ENCODE results near the gene USB1. TPM values are rescaled to one million over a fixed set of nuclear protein-coding genes. Genes with fewer than 3 reads are reported as not detected.

The USB1 gene
- 100 to 1,000 TPM in 1 of 2 donors, 10 to 100 TPM in 1; 74.3 to 124 TPM for total RNA-seq

- DNase-seq (ENCODE audit: low spot score) (peak; percentile 87), ATAC-seq (peak; percentile 87 to 90)
- peak within 1 kb of the TSS; percentile 87 for H3K4me3 Mint-ChIP-seq
- peaks cover 12% of the 10 kb centered on the region for H3K36me3 Mint-ChIP-seq
- peaks cover 43 to 49% of the 10 kb centered on the region in 2 donors for H3K4me1 Mint-ChIP-seq (ENCODE audit: low read depth in 2 of 2)
- no peaks in the 10 kb centered on the region for H3K9me3 Mint-ChIP-seq
- H3K27me3 Mint-ChIP-seq, result no peaks in the 10 kb centered on the region
- peak within 1 kb of the TSS; percentile 78 to 91 for H3K27ac Mint-ChIP-seq
Measured at GRCh38 chr16:58000706-58001676, at the start of gene USB1. Gene USB1, plus strand, starts transcription at chr16:58001407. Its CDS starts 77 bp downstream, at chr16:58001484.

DNA sequence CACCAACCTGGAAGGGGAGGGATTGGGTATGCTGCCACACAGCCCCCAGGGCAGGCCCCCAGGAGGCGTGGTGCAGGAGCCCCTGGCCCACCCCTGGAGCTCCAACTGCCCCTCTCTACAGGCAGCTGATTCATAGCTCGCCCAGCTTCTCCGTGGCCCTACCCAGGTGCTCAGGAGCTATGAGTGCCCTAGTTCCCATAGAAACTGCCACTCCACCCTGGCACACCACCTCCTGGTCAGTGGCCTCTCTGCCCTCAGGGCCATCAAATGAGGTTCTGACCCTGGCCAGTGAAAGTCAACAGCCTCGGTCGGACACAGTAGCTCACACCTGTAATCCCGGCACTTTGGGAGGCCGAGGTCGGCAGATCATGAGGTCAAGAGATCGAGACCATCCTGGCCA is 48.3 kb upstream of the USB1 start:
- no peaks in the 10 kb centered on the region for H3K9me3 Mint-ChIP-seq

GRCh38 chr16:57953857-57954256 is 47.4 kb upstream of the USB1 start:
- Mint-ChIP-seq H3K36me3 (no peaks in the 10 kb centered on the region), H3K27me3 (peaks cover 0 to 3% of the 10 kb centered on the region in 2 donors), H3K9me3 (no peaks in the 10 kb centered on the region), H3K4me3 (no peak overlapping the region), H3K4me1 (ENCODE audit: low read depth in 2 of 2) (no peaks in the 10 kb centered on the region), H3K27ac (no peak overlapping the region)
- DNase-seq (ENCODE audit: low spot score), result no peak
- no peak for ATAC-seq

More for the DNA sequence above, 48.3 kb upstream of the USB1 start:
- Mint-ChIP-seq H3K4me1 (ENCODE audit: low read depth in 2 of 2) (no peaks in the 10 kb centered on the region), H3K27ac (no peak overlapping the region), H3K36me3 (no peaks in the 10 kb centered on the region), H3K4me3 (no peak overlapping the region), H3K27me3 (peaks cover 0 to 3% of the 10 kb centered on the region in 2 donors)
- DNase-seq (ENCODE audit: low spot score), result no peak
- ATAC-seq, result no peak

DNA sequence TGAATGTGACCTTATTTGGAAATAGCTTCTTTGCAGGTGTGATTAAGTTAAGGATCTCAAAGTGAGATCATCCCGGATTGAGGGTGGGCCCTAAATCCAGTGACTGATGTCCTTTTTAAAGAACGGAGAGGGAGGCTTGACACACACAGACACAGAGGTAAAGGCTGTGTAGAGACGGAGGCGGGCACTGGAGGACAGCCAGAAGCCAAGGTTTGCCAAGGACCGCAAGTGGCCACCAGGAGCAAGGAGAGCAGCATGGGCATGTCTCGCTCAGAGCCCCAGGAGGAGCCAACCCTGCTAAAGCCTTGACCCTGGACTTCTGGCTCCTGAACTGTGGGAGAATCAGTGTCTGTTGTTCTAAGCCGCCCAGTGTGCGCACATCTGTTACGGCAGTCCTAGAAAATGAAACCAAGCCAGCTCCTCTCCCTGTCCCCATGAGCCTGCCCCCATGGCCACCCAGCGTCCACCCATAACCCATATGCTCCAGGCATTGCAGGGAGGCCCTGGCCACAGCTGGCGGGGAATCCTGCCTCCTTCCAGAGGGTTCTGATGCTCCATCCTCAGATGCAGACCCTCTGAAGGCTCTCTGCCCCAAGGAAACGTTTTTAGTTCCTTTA is 45.5 kb upstream of the USB1 start:
- ATAC-seq (no peak), DNase-seq (ENCODE audit: low spot score) (no peak)
- Mint-ChIP-seq H3K4me1 (ENCODE audit: low read depth in 2 of 2) (no peaks in the 10 kb centered on the region), H3K36me3 (no peaks in the 10 kb centered on the region), H3K27ac (no peak overlapping the region), H3K4me3 (no peak overlapping the region), H3K9me3 (no peaks in the 10 kb centered on the region), H3K27me3 (no peaks in the 10 kb centered on the region)

GRCh38 chr16:57956270-57956808 is 44.9 kb upstream of the USB1 start:
- ATAC-seq, result no peak
- no peaks in the 10 kb centered on the region for H3K36me3 Mint-ChIP-seq
- H3K4me1 Mint-ChIP-seq (ENCODE audit: low read depth in 2 of 2), result no peaks in the 10 kb centered on the region
- no peak for DNase-seq (ENCODE audit: low spot score)
- H3K27ac Mint-ChIP-seq, result no peak overlapping the region
- H3K9me3 Mint-ChIP-seq, result no peaks in the 10 kb centered on the region
- H3K4me3 Mint-ChIP-seq, result no peak overlapping the region
- no peaks in the 10 kb centered on the region for H3K27me3 Mint-ChIP-seq

- DNase-seq (ENCODE audit: low spot score) (no peak), ATAC-seq (no peak)
- H3K27ac Mint-ChIP-seq, result no peak overlapping the region
- H3K4me1 Mint-ChIP-seq (ENCODE audit: low read depth in 2 of 2), result no peaks in the 10 kb centered on the region
- H3K27me3 Mint-ChIP-seq, result no peaks in the 10 kb centered on the region
- H3K9me3 Mint-ChIP-seq, result no peaks in the 10 kb centered on the region
- no peaks in the 10 kb centered on the region for H3K36me3 Mint-ChIP-seq
- H3K4me3 Mint-ChIP-seq, result no peak overlapping the region
Measured at GRCh38 chr16:57956924-57957672, 44.1 kb upstream of the USB1 start.

GRCh38 chr16:57957673-57958392 is 43.4 kb upstream of the USB1 start:
- H3K4me3 Mint-ChIP-seq, result no peak overlapping the region
- ATAC-seq, result no peak
- no peak overlapping the region for H3K27ac Mint-ChIP-seq

DNA sequence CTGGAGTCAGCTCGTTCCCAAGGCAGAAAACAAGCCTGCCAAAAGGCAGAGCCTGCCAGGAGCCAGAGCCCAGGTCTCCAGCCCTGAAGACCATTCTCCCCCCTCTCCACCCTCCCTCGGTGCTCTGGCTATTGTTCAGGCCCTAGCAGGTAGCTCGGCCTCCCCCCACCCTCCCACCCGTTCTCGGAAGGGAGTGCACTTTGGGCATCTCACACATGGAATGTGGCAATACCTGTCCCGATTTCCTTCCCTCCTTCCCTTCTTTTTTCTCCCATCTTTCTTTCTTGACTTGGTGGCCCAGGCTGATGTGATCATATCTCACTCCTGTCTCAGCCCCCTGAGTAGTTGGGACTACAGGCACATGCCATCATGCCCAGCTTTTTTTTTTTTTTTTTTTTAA is 42.7 kb upstream of the USB1 start:
- ATAC-seq, result no peak
- DNase-seq (ENCODE audit: low spot score), result no peak
- no peak overlapping the region for H3K4me3 Mint-ChIP-seq
- H3K4me1 Mint-ChIP-seq (ENCODE audit: low read depth in 2 of 2), result no peaks in the 10 kb centered on the region
- no peaks in the 10 kb centered on the region for H3K9me3 Mint-ChIP-seq
- H3K27ac Mint-ChIP-seq, result no peak overlapping the region
- H3K27me3 Mint-ChIP-seq, result no peaks in the 10 kb centered on the region
- H3K36me3 Mint-ChIP-seq, result no peaks in the 10 kb centered on the region

More at GRCh38 chr16:57957673-57958392, 43.4 kb upstream of the USB1 start:
- Mint-ChIP-seq H3K9me3 (no peaks in the 10 kb centered on the region), H3K36me3 (no peaks in the 10 kb centered on the region), H3K27me3 (no peaks in the 10 kb centered on the region), H3K4me1 (ENCODE audit: low read depth in 2 of 2) (no peaks in the 10 kb centered on the region)
- no peak for DNase-seq (ENCODE audit: low spot score)

GRCh38 chr16:57959121-57959520 is 42.1 kb upstream of the USB1 start:
- Mint-ChIP-seq H3K4me1 (ENCODE audit: low read depth in 2 of 2) (no peaks in the 10 kb centered on the region), H3K36me3 (no peaks in the 10 kb centered on the region), H3K4me3 (no peak overlapping the region), H3K27ac (no peak overlapping the region), H3K27me3 (no peaks in the 10 kb centered on the region), H3K9me3 (no peaks in the 10 kb centered on the region)
- DNase-seq (ENCODE audit: low spot score) (no peak), ATAC-seq (no peak)

- Mint-ChIP-seq H3K27me3 (no peaks in the 10 kb centered on the region), H3K9me3 (no peaks in the 10 kb centered on the region), H3K36me3 (no peaks in the 10 kb centered on the region), H3K27ac (no peak overlapping the region), H3K4me3 (no peak overlapping the region), H3K4me1 (ENCODE audit: low read depth in 2 of 2) (no peaks in the 10 kb centered on the region)
- ATAC-seq (no peak), DNase-seq (ENCODE audit: low spot score) (no peak)
Measured at GRCh38 chr16:57959804-57960203, 41.4 kb upstream of the USB1 start.

DNA sequence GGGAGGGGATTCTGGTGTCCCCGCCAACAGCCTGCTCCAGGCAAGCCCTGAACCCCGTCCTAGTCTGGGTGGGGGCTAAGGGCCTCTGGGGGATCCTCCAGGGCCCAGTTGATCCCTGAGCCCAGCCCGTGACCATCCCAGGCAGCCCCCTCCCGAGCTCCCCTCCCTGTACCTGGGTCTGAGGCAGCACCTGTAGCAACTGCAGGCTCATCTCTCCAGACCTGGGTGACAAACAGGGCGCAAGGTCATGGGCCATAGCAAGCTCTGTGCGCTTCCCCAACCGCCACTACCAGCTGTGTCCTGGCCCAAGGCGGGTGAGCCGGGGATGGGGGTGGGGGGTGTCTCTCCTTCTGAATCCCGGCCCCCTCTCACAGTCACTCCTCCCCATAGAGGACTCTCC is 40.9 kb upstream of the USB1 start:
- Mint-ChIP-seq H3K4me1 (ENCODE audit: low read depth in 2 of 2) (no peaks in the 10 kb centered on the region), H3K36me3 (no peaks in the 10 kb centered on the region), H3K27me3 (no peaks in the 10 kb centered on the region), H3K27ac (no peak overlapping the region), H3K4me3 (no peak overlapping the region), H3K9me3 (no peaks in the 10 kb centered on the region)
- DNase-seq (ENCODE audit: low spot score), result no peak
- no peak for ATAC-seq

GRCh38 chr16:57960826-57961472 is 40.3 kb upstream of the USB1 start:
- no peak for ATAC-seq
- no peak for DNase-seq (ENCODE audit: low spot score)
- Mint-ChIP-seq H3K27ac (no peak overlapping the region), H3K9me3 (no peaks in the 10 kb centered on the region), H3K4me3 (no peak overlapping the region), H3K36me3 (no peaks in the 10 kb centered on the region), H3K4me1 (ENCODE audit: low read depth in 2 of 2) (no peaks in the 10 kb centered on the region), H3K27me3 (no peaks in the 10 kb centered on the region)

DNA sequence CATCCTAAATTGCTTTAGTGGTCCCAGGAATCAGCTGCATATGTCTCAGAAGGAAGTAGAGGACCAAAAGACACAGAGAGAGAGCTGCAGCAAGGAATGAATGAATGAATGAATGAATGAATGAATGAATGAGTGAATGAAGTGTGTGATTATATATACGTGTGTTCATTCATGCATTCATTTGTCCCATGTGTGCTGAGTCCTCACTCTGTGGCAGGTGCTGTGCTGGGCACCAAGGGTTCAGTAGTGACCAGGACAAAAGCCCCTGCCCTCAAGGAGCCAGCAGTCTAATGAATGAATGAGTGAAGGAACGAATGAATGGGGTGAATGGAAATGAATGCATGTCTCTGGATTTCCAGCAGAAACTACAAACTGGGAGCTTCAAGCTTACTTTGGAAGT is 39.7 kb upstream of the USB1 start:
- H3K9me3 Mint-ChIP-seq, result no peaks in the 10 kb centered on the region
- H3K36me3 Mint-ChIP-seq, result no peaks in the 10 kb centered on the region
- H3K27ac Mint-ChIP-seq, result no peak overlapping the region
- no peaks in the 10 kb centered on the region for H3K27me3 Mint-ChIP-seq
- no peak for DNase-seq (ENCODE audit: low spot score)
- no peak overlapping the region for H3K4me3 Mint-ChIP-seq
- no peak for ATAC-seq
- no peaks in the 10 kb centered on the region for H3K4me1 Mint-ChIP-seq (ENCODE audit: low read depth in 2 of 2)
